Ishikawa (cell line): ENCODE measurements around the gene GATAD2A.

Experiments
- CEBPB ChIP-seq: IDR thresholded peaks from 2 replicates; pipeline ENCODE4 v1.6.1; 2012
- EGR1 ChIP-seq: IDR thresholded peaks from 2 replicates; pipeline ENCODE4 v1.6.1; 2012
- EP300 ChIP-seq: IDR thresholded peaks from 2 replicates; pipeline ENCODE4 v1.6.1; 2012; ENCODE audit warnings: borderline replicate concordance
- MAX ChIP-seq: IDR thresholded peaks from 2 replicates; pipeline ENCODE4 v1.6.1; 2012
- RAD21 ChIP-seq: IDR thresholded peaks from 2 replicates; pipeline ENCODE4 v1.6.1; 2012; ENCODE audit warnings: low read depth
- YY1 ChIP-seq: IDR thresholded peaks from 2 replicates; pipeline ENCODE4 v1.6.1; 2012; ENCODE audit warnings: low read depth
- ZBTB7A ChIP-seq: IDR thresholded peaks from 2 replicates; pipeline ENCODE4 v1.6.1; 2012; ENCODE audit warnings: low read depth
- TF ChIP-seq, protein P1 (sequence below): IDR thresholded peaks from 2 replicates; pipeline ENCODE4 v1.6.1; 2012

DNA sequence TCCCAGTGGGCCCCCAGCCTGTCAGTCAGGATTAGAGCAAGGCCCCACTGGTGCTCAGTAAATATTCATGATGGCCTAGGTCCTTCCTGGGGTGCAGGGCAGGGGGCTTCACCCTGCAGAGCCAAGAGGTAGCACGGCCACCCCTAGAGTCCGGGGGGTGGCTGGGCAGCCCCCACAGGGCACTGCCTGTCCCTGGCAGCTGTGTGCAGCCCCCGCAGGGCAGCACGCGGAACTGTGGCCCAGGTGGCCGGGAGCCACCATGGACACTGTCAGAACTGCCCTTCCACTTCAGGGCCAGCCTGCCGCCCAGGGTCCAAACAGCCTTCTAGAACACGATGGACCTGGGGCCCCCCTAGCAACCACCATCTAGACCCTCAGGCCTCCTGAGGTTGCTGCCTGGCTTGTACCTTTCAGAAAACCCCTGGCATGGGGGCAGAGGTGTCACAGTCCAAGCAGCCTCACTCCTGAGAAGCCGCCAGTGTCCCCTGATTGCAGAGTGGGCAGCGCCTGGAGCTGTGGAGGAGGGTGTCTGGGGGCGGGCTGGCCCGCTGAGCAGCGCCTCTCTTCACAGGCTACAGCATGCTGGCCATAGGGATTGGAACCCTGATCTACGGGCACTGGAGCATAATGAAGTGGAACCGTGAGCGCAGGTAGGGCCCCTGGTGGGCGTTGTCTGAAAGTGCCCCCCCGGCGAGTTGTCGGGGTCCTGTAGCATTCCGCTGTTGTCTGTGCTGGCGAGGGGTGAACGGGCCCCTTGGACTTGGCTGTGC lies 120.3 kb downstream of the GATAD2A start:
- TF ChIP-seq EP300 = no peak
- no peak for TF ChIP-seq MAX
- TF ChIP-seq CEBPB = no peak
- TF ChIP-seq YY1 = no peak
- no peak for TF ChIP-seq ZBTB7A
- no peak for TF ChIP-seq EGR1
- TF ChIP-seq, protein P1, sequence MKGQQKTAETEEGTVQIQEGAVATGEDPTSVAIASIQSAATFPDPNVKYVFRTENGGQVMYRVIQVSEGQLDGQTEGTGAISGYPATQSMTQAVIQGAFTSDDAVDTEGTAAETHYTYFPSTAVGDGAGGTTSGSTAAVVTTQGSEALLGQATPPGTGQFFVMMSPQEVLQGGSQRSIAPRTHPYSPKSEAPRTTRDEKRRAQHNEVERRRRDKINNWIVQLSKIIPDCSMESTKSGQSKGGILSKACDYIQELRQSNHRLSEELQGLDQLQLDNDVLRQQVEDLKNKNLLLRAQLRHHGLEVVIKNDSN = no peak
- TF ChIP-seq RAD21 = no peak
